Measurements from ENCODE around the gene ATG13. TPM values are rescaled to one million over a fixed set of nuclear protein-coding genes. Genes with fewer than 3 reads are reported as not detected.

ATG13 gene
- total and polyA plus RNA-seq, 3 donors from 2014 or later: 176 to 224 (median 203) TPM

GRCh38 chr11:46597609-46598219 is 19.6 kb upstream of the ATG13 start:
- no peaks in the 10 kb centered on the region for H3K27me3 ChIP-seq
- WGBS, 2 donors: 86% methylated on average over 6 of the region's 6 CpGs
- no peak overlapping the region for H3K4me3 ChIP-seq
- intact Hi-C loops (cut with DNase I; ENCODE audit: low total_unique reads): no loop called here
- no peak overlapping the region for H3K27ac ChIP-seq
- no peak for TF ChIP-seq POLR2A (IDR thresholded peaks at IDR 0.05)
- no peak for TF ChIP-seq CTCF (IDR thresholded peaks at IDR 0.05)
- no peak for DNase-seq
- H3K36me3 ChIP-seq (ENCODE audit: low read depth, missing control alignments): no peaks in the 10 kb centered on the region
- no peaks in the 10 kb centered on the region for H3K9me3 ChIP-seq
- peaks cover 7% of the 10 kb centered on the region for H3K4me1 ChIP-seq

- TF ChIP-seq CTCF (IDR thresholded peaks at IDR 0.05): no peak
- no peak for TF ChIP-seq POLR2A (IDR thresholded peaks at IDR 0.05)
- DNase-seq: no peak
- intact Hi-C loops (cut with DNase I; ENCODE audit: low total_unique reads): no loop called here
- H3K9me3 ChIP-seq: no peaks in the 10 kb centered on the region
- no peak overlapping the region for H3K4me3 ChIP-seq
- H3K4me1 ChIP-seq: no peaks in the 10 kb centered on the region
- H3K36me3 ChIP-seq (ENCODE audit: low read depth, missing control alignments): no peaks in the 10 kb centered on the region
- no peaks in the 10 kb centered on the region for H3K27me3 ChIP-seq
- 82 to 87% methylated on average over 8 of the region's 8 CpGs for WGBS, 2 donors
- peak overlapping the region in 1 of 2 donors; percentile 72 for H3K27ac ChIP-seq
Measured at GRCh38 chr11:46599340-46600193, 17.8 kb upstream of the ATG13 start.

GRCh38 chr11:46600194-46600960 is 17.0 kb upstream of the ATG13 start:
- intact Hi-C loops (cut with DNase I; ENCODE audit: low total_unique reads): no loop called here
- peak overlapping the region in 1 of 2 donors; percentile 72 for H3K27ac ChIP-seq
- WGBS, 2 donors: 70 to 75% methylated on average over 3 of the region's 3 CpGs
- no peaks in the 10 kb centered on the region for H3K9me3 ChIP-seq
- no peak overlapping the region for H3K4me3 ChIP-seq
- no peaks in the 10 kb centered on the region for H3K4me1 ChIP-seq
- no peak for TF ChIP-seq POLR2A (IDR thresholded peaks at IDR 0.05)
- no peak for TF ChIP-seq CTCF (IDR thresholded peaks at IDR 0.05)
- no peaks in the 10 kb centered on the region for H3K27me3 ChIP-seq
- H3K36me3 ChIP-seq (ENCODE audit: low read depth, missing control alignments): no peaks in the 10 kb centered on the region
- no peak for DNase-seq

GRCh38 chr11:46601129-46601528 is 16.2 kb upstream of the ATG13 start:
- TF ChIP-seq CTCF (IDR thresholded peaks at IDR 0.05): no peak
- TF ChIP-seq POLR2A (IDR thresholded peaks at IDR 0.05): no peak
- peak overlapping the region in 1 of 2 donors; percentile 72 for H3K27ac ChIP-seq
- intact Hi-C loops (cut with DNase I; ENCODE audit: low total_unique reads): no loop called here
- H3K36me3 ChIP-seq (ENCODE audit: low read depth, missing control alignments): no peaks in the 10 kb centered on the region
- no peak overlapping the region for H3K4me3 ChIP-seq
- H3K27me3 ChIP-seq: no peaks in the 10 kb centered on the region
- no peaks in the 10 kb centered on the region for H3K4me1 ChIP-seq
- 58 to 63% methylated on average over 1 of the region's 1 CpG for WGBS, 2 donors
- H3K9me3 ChIP-seq: no peaks in the 10 kb centered on the region
- DNase-seq: no peak
